Esophagus squamous epithelium (tissue), 4 donors: ENCODE results near the gene PPIE.

Source experiments
- CTCF ChIP-seq, 6 experiments: fragments of 450-650 bp in 4 of 6; fragments of 200-600 bp in 2 of 6; sonication (generic) in 2 of 6; IDR thresholded peaks; one replicate each; pipeline ENCODE4 v1.5.1; 2016 to 2019; ENCODE audit warnings: antibody characterized with exemption in 6 of 6, mild to moderate bottlenecking in 4 of 6, moderate library complexity in 4 of 6
- POLR2A ChIP-seq, 4 donors: fragments of 450-650 bp; IDR thresholded peaks; one replicate each; pipeline ENCODE4 v1.6.1; 2017; ENCODE audit warnings: antibody characterized with exemption in 4 of 4, mild to moderate bottlenecking in 4 of 4, moderate library complexity in 3 of 4

GRCh38 chr1:39800471-39800835 lies 61.8 kb downstream of the PPIE start:
- no peak for TF ChIP-seq CTCF (IDR thresholded peaks at IDR 0.05)
- no peak for TF ChIP-seq POLR2A (IDR thresholded peaks at IDR 0.05)
